MG63 (cell line): Measurements from ENCODE around the gene TCF12. TPM values are rescaled to one million over a fixed set of nuclear protein-coding genes. Genes with fewer than 3 reads are reported as not detected.
A peak's percentile ranks its signal among the peaks of the same experiment; 100 is the strongest.
"Not testable (repeated sequence)": the region's sequence is repeated elsewhere in the genome, so short reads cannot be mapped to it uniquely, and the experiment has no call there.

ENCODE experiments used
- DNase-seq: peaks from one replicate; pipeline ENCODE4 v3.0.0-alpha.2; 2020
- H3K27me3 ChIP-seq: fragments of 250-450 bp; sonication (Bioruptor Pico); 2 replicates; pipeline ENCODE4 v1.5.1; 2020; ENCODE audit warnings: mild to moderate bottlenecking, moderate library complexity
- H3K36me3 ChIP-seq: fragments of 250-450 bp; sonication (Bioruptor Pico); 2 replicates; pipeline ENCODE4 v1.5.1; 2020; ENCODE audit warnings: mild to moderate bottlenecking, moderate library complexity
- H3K4me3 ChIP-seq: fragments of 250-450 bp; sonication (Bioruptor Pico); 2 replicates; pipeline ENCODE4 v1.5.1; 2020; ENCODE audit warnings: mild to moderate bottlenecking, moderate library complexity
- H3K9me3 ChIP-seq: fragments of 250-450 bp; sonication (Bioruptor Pico); 2 replicates; pipeline ENCODE4 v1.5.1; 2020; ENCODE audit warnings: mild to moderate bottlenecking, moderate library complexity
- total RNA-seq: library from RNA; depleted of rRNA; stranded (reverse); fragments of >200 nt; shearing (Covaris generic); gene quantifications from 2 replicates; pipeline ENCODE4 v1.2.3, GENCODE V29; 2014; ENCODE audit warnings: low replicate concordance

TCF12 gene
- total RNA-seq, 1 experiment from 2014 or later: 48.8 TPM

DNA sequence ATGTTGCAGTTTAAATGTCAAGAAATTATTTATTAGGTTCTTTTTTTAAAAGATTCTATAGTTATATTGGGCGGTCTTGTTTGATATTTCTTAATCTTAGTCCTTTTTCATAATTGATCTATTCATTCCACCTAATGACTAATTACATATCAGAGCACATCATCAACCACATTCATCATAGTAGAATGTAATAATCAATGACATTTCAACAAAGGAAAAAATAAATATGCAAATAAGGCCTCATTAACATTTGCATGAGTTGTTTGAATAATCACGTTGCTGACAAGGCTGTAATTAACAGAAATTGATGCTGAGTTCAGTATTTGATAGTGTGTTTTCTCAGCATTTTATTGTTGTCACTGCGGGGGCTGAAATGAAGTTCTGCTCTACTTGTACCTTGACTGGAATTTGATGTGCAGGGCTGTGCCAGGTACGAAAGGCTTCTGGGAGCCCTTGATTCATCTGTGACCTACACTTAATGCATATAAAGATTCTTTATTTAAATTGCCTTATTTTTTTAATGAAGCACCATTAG lies 215.7 kb downstream of the TCF12 start:
- no peaks in the 10 kb centered on the region for H3K27me3 ChIP-seq
- no peaks in the 10 kb centered on the region for H3K9me3 ChIP-seq
- DNase-seq: no peak
- no peak overlapping the region for H3K4me3 ChIP-seq
- H3K36me3 ChIP-seq: no peaks in the 10 kb centered on the region; the same call in 1 of the 2 replicates

DNA sequence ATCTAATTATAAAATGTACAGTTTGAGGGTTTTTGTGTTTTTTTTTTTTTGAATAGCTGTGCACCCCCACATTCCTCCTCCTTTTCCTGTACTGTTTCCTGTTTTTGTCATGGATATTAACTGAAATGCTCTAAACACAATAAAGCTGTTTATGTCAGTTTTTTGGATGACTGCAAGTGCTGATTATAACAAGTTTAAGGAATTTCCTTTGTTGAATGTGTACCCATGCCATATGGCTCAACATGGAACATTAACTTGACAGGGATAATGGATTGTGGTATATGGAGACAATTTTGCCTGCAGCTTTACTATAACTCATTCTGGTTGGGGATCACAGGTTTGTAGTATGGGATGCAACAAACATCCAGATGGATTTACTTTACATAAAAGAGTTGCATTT lies 216.4 kb downstream of the TCF12 start:
- H3K9me3 ChIP-seq: no peaks in the 10 kb centered on the region
- H3K4me3 ChIP-seq: no peak overlapping the region
- DNase-seq: no peak
- H3K27me3 ChIP-seq: no peaks in the 10 kb centered on the region
- no peaks in the 10 kb centered on the region; the same call in 1 of the 2 replicates for H3K36me3 ChIP-seq

DNA sequence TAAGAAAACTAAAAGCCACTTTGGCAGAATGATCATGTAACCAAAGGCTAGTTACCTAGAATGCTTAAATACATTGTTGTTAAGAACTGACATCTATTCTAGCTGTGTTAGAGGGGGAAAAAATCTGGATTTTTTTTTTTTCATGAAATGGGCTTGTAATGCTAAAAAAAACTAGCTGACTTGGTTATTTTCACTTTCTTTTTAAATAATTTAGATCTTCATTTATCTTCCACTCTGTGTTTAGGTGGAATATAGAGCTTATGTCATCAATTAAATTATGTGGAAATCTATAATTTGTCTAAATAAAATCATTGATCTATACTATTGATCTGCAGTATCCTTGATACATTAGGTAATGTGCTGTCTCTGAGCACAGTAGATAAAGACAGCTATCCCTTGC lies 217.4 kb downstream of the TCF12 start:
- no peak overlapping the region for H3K4me3 ChIP-seq
- DNase-seq: no peak
- no peaks in the 10 kb centered on the region for H3K9me3 ChIP-seq

DNA sequence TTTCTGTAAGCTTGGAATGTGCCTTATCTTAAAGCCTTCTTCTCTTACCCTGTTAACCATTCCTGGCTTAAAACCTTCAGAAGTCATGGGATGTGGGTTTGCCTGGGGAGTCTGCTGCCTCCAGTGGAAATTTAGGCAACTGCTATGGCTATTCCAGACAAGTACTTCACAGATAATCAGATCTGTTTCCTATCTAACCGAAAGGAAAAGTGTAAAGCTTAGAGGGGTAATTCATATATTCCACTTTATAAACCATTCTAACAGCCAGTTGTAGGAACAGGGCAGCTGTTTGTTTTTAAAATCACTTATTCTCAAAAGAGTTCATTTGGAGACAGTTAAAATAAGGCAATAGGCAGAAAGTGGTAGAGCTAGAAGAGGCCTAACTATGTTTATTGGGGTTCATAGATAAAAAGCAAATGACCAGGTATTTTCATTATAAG lies 219.9 kb downstream of the TCF12 start:
- Histone ChIP-seq H3K4me3 (no peak overlapping the region), H3K36me3 (no peaks in the 10 kb centered on the region; the same call in 1 of the 2 replicates), H3K9me3 (no peaks in the 10 kb centered on the region), H3K27me3 (no peaks in the 10 kb centered on the region)
- peak; percentile 39 for DNase-seq

More for the DNA sequence above, 217.4 kb downstream of the TCF12 start:
- no peaks in the 10 kb centered on the region; the same call in 1 of the 2 replicates for H3K36me3 ChIP-seq
- H3K27me3 ChIP-seq: no peaks in the 10 kb centered on the region

DNA sequence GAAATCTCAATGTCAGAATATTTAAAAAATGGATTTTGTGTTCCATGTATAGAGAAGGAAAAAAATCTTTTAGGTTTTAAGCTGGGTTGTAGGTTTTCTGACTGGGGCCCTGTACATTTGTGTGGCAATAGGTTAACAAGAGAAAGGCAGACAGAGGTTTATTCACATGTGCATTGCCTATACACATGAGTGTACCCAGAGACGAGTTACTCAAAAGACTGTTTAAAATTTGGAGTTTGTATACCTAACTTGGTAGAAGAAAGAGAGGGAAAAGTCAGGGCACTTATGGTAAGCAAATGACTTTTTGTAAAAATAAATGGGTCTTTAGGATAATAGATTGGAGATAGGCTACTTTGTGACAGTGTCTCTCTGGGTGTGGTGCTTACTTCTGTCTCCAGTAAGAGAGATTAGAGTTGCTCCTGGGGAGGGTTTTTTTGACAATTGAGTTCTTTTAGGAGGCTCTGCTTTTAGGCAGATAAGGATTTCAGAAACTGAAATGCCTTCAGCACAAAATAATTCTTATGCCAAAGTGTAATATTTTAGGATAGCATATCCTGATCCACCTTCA lies 225.2 kb downstream of the TCF12 start:
- H3K9me3 ChIP-seq: no peaks in the 10 kb centered on the region
- no peaks in the 10 kb centered on the region; the same call in 1 of the 2 replicates for H3K36me3 ChIP-seq
- no peak for DNase-seq
- H3K4me3 ChIP-seq: no peak overlapping the region
- no peaks in the 10 kb centered on the region for H3K27me3 ChIP-seq

DNA sequence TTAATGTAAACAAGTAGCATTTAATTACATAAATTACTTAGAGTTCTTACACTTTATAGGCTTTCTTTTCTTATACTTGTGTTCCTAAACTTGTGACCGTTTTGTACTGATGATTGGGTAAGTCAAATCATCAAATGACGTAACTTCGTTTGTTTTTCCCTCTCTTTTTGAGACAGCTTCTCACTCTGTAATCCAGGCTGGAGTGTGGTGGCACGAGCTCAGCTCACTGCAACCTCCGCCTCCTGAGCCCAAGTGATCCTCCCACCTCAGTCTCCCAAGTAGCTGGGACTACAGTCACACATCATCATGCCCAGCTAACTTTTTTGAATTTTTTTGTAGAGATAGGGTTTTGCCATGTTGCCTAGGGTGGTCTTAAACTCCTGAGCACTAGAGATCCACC lies 226.0 kb downstream of the TCF12 start:
- no peaks in the 10 kb centered on the region for H3K27me3 ChIP-seq
- H3K4me3 ChIP-seq: no peak overlapping the region
- DNase-seq: no peak
- H3K36me3 ChIP-seq: no peaks in the 10 kb centered on the region; the same call in 1 of the 2 replicates
- H3K9me3 ChIP-seq: no peaks in the 10 kb centered on the region

DNA sequence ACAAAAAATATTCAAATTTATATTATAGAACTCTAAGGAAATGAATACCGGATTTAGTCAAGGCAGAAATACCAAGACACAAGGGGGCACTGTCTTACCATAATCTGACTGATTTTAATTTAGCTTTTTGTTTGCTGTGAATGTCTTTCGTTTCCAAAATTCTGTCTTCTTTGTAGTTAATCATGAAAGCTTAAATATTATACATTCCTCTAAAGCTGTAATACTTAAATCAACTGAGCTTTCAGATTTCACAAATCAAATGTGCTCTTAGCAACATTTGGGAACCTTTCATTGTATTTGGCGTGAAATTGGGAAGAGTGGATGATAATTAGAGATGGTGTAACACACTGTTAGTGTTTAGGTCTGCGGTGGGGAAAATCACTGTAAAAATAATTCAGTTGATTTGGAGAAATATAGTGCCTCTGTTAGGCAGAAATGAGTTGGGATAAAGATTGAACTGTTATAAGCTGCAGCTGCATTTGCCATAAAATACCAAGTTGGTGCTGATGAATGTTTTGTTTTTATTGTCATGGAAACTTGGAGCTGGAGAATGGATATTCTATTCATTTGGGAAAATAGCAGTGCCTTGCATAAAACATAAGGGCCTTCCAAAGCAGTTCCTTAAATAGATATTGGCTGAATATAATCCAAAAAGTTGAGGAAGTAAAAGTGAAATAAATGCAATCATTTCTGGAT lies 228.2 kb downstream of the TCF12 start:
- no peak for DNase-seq
- Histone ChIP-seq H3K9me3 (0 out of 2 replicates have a peak, but pooled peaks cover 4% of the 10 kb centered on the region), H3K4me3 (peak overlapping the region; percentile 10; the same call in 1 of the 2 replicates), H3K36me3 (peaks cover 2% of the 10 kb centered on the region; the same call in 1 of the 2 replicates), H3K27me3 (no peaks in the 10 kb centered on the region)

DNA sequence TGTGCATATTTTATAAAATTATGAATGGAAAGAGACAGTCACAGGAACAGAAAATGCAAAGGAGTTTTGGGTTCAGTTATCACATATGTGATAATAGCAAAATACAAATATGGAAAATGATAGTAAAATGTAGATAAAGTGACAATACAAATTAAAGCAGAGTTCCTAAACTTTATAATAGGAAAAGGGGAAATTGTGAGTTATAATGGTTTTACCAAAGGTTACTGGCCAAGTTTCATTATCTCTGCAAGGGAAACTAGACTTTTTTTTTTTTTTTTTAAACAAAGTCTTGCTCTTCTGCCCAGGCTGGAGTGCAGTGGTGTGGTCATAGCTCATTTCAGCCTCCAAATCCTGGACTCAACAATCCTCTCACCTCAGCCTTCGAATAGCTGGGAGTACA lies 229.2 kb downstream of the TCF12 start:
- H3K4me3 ChIP-seq: no peak overlapping the region
- H3K27me3 ChIP-seq: no peaks in the 10 kb centered on the region

DNA sequence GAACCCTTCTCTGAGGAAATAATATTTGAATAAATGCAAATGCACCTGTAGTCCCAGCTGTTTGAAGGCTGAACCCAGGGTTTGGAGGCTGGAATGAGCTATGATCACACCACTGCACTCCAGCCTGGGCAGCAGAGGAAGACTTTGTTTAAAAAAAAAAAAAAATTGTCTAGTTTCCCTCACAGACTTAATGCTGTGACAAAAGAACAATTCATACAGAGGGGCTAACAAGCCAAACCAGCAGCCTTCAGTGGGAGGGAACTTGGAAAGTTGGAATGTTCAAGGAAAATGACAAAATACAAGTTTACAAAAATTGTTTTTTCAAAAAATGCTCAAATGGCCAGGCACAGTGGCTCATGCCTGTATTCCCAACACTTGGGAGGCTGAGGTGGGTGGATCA lies 229.8 kb downstream of the TCF12 start:
- peaks cover 9% of the 10 kb centered on the region for H3K36me3 ChIP-seq
- no peak overlapping the region for H3K4me3 ChIP-seq
- H3K9me3 ChIP-seq: peaks cover 14% of the 10 kb centered on the region
- no peaks in the 10 kb centered on the region for H3K27me3 ChIP-seq
- DNase-seq: no peak

More for the DNA sequence above, 229.2 kb downstream of the TCF12 start:
- Histone ChIP-seq H3K36me3 (peaks cover 9% of the 10 kb centered on the region), H3K9me3 (peaks cover 11% of the 10 kb centered on the region)
- DNase-seq: no peak

DNA sequence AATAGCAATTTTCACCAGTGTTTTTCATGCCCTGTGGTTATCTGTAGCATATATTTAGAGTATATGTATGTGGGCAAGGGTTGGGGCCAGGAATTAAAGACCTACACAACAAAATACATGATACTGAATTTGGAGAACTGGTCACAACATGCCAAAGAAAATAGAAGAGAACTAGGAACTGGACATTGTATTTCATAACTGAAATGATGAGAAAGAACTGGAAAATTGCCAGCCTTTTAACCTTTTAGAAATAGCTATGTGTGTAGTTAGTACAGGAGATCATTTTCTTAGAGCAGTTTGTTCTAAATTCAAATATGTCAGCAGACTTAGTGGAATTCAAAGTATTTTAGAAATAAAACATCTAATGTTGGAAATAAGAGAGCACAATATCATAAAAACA lies 230.8 kb downstream of the TCF12 start:
- Histone ChIP-seq H3K9me3 (peaks cover 14% of the 10 kb centered on the region), H3K27me3 (no peaks in the 10 kb centered on the region), H3K4me3 (no peak overlapping the region), H3K36me3 (peaks cover 9% of the 10 kb centered on the region)
- no peak for DNase-seq

DNA sequence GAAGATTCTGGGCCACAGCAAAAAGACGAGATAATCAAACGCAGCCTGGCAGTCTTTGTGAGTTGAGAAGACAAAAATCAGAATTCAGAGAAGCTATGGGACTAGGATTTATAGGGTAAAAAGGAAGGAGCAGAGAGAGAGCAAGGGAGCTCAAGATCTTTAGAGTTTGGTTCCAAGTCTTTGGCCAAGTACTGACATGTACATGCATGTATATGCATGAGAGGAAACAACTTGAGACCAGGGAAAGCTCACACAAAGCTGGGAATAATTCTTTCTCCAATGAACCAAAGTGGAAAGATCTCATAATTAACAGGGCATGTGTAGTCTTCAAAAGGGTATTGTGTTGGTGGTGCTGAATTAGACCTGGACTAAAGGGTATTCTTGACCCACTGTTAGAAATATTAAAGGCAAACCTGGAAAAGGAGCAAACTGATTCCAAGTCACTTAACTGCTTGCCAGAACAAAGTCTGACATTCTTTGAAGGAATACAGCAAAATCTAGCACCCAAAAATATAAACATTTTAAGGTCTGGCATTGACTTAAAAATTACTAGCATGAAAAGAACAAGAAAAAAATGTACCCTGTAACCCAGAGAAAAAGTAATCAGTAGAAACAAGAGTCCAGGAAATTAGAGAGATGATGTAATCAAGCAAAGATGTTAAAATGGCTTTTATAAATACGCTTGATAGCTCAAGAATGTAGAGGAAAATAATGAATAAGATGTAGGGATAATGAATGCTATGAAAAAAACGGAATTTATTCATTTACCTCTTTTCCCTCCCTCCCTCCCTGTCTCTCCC lies 231.8 kb downstream of the TCF12 start:
- DNase-seq: no peak

DNA sequence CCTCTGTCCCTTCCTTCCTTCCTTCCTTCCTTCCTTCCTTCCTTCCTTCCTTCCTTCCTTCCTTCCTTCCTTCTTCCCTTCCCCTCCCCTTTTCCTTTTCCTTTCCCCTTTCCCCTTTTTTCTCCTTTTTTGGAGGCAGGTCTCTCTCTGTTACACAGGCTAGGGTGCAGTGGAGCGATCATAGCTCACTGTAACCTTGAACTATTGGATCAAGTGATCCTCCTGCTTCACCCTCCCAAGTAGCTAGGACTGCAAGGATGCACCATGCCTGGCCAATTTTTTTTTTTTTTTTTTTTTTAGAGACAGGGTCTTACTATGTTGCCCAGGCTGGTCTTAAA lies 232.4 kb downstream of the TCF12 start:
- DNase-seq, H3K27me3 ChIP-seq, H3K36me3 ChIP-seq, H3K4me3 ChIP-seq: not testable (repeated sequence)
- peaks cover 14% of the 10 kb centered on the region for H3K9me3 ChIP-seq

More for the DNA sequence above, 231.8 kb downstream of the TCF12 start:
- no peak overlapping the region for H3K4me3 ChIP-seq
- H3K27me3 ChIP-seq: no peaks in the 10 kb centered on the region
- peaks cover 14% of the 10 kb centered on the region for H3K9me3 ChIP-seq
- peaks cover 9% of the 10 kb centered on the region for H3K36me3 ChIP-seq

DNA sequence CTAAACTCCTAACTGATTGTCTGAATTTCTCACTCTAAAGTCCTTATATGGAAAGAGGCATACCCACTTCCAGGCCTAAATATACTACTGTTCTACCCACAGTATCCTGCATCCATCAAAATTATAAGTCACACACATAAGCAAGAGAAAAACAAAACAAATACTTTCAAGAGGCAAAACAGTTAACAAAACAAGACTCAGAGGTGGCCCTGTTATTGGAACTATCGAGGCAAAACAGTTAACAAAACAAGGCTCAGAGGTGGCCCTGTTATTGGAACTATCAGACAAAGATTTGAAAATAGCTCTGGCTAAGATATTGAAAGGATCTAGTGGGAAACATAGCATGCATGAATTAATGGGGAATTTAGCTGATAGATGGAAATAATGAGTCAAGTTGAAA lies 233.7 kb downstream of the TCF12 start:
- Histone ChIP-seq H3K9me3 (peaks cover 14% of the 10 kb centered on the region), H3K27me3 (no peaks in the 10 kb centered on the region), H3K36me3 (peaks cover 9% of the 10 kb centered on the region), H3K4me3 (no peak overlapping the region)
- DNase-seq: no peak

DNA sequence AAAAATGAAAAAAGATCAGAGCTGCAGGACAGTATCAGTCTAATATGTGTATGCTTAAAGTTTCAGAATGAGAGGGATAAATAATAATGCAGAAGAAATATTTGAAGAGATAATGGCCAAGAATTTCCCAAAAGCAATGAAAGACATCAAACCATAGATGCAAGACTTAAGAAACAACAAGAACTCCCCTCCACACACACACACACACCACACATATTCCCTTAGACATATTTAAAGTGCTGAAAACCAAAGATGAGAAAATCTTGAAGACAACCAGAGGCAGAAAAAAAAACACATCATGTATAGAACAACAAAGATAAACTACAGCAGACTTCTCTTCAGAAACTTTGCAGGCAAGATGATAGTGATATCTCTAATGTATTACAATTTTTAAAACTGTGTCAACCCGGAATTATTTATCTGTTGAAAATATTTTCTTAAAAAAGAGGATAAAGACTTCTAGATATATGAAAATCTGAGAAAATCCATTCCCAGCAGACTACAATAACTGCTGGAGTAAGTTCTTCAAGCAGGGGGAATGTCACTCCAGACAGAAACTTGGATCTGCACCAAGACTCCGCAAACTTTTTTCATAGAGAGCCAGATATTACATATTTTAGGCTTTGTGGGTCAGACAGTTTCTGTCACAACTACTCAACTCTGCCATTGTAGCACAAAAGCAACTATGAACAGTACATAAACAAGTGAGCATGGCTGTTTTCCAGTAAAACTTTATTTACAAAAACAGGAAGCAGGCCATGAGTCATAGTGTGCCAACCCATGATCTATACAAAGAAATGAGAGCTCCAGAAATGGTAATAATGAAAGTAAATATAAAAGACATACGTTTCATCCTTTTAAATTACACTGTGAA lies 234.5 kb downstream of the TCF12 start:
- H3K4me3 ChIP-seq: no peak overlapping the region
- peak; percentile 15 for DNase-seq

DNA sequence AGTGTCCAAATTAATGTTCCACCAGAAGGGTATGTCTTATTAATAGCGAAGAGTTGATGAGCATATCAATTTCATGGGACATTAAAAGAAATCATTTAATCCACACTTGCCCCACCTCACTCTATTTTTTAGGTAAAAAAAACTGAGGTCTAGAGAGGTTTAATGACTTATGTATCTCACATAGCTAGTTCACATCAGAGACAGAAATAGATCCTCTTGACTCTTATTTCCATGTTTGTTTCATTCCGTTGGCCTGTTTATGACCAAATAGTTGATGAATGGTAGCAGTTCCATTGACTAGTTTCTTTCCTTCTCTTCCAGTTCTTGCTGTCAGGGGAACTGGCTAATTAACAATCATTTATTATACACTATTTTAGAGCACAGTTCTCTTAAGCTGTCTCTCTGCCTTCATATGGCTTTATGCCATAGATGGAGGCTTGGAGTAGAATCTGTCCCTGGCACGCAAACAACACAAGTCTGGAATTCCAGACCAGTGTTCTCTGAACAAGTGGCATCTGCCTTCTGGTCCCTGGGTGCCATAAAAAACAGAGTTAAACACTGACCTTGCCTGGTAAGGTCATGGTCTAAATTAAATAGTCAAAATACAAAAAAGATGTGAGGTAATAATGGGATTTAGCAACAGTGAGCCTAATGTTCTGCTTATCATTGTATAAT lies 237.9 kb downstream of the TCF12 start:
- Histone ChIP-seq H3K27me3 (no peaks in the 10 kb centered on the region), H3K9me3 (peaks cover 12% of the 10 kb centered on the region), H3K36me3 (peaks cover 8% of the 10 kb centered on the region), H3K4me3 (no peak overlapping the region)
- no peak for DNase-seq

More for the DNA sequence above, 234.5 kb downstream of the TCF12 start:
- Histone ChIP-seq H3K27me3 (no peaks in the 10 kb centered on the region), H3K36me3 (peaks cover 9% of the 10 kb centered on the region), H3K9me3 (peaks cover 14% of the 10 kb centered on the region)

DNA sequence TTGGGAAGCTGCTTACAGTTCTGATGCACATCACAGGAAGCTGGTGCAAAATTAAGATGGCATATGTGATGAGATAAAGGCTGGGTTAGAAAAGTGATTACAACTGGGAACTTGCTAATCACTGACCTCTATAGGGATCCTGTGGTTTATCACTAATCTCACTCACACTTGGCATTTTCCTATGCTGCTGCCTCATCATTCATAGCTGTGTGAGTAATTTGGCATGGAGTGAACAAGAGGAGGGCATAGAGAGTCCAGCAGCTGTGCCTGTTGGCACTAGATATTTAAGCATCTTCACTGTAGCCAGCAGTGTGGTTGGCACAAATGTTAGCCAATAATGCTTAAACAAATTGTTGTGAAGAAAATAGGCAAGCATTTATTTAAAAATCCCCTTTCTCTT lies 240.1 kb downstream of the TCF12 start:
- peak; percentile 83 for DNase-seq
- Histone ChIP-seq H3K36me3 (no peaks in the 10 kb centered on the region), H3K4me3 (no peak overlapping the region), H3K27me3 (no peaks in the 10 kb centered on the region), H3K9me3 (no peaks in the 10 kb centered on the region)
